PC-9 (cell line): ENCODE results near the gene COP1.

ENCODE experiments used
- CTCF ChIP-seq: fragments of 200-600 bp; sonication (generic); conservative IDR thresholded peaks from 2 replicates; pipeline ENCODE4 v1.6.1; 2017; ENCODE audit warnings: mixed run types, antibody characterized with exemption, mild to moderate bottlenecking, moderate library complexity
- EZH2 ChIP-seq: fragments of 200-600 bp; sonication (generic); IDR thresholded peaks from 2 replicates; pipeline ENCODE4 v1.8.0; 2017; ENCODE audit warnings: antibody characterized with exemption, low read depth

GRCh38 chr1:175914115-175914514, 293.0 kb downstream of the COP1 start:
- no peak for TF ChIP-seq CTCF
- no peak for TF ChIP-seq EZH2
